Sigmoid colon (tissue), 7 donors: Measurements from ENCODE around the gene FAM200B. TPM values are rescaled to one million over a fixed set of nuclear protein-coding genes. Genes with fewer than 3 reads are reported as not detected.

Source experiments
- DNase-seq: peaks from one replicate; pipeline ENCODE4 v3.0.0-alpha.2; 2019
- H3K27ac ChIP-seq, 4 donors: fragments of 200-600 bp; sonication (generic); one replicate each; pipeline ENCODE4 v1.5.1; 2016 to 2019; ENCODE audit warnings: mild to moderate bottlenecking in 1 of 4
- H3K27me3 ChIP-seq, 3 donors: fragments of 200-600 bp; sonication (generic); one replicate each; pipeline ENCODE4 v1.5.1; 2019; ENCODE audit warnings: mild to moderate bottlenecking in 1 of 3
- H3K36me3 ChIP-seq, 4 donors: fragments of 200-600 bp; sonication (generic); one replicate each; pipeline ENCODE4 v1.5.1; 2016 to 2019
- H3K4me1 ChIP-seq, 4 donors: fragments of 200-600 bp; sonication (generic); one replicate each; pipeline ENCODE4 v1.5.1; 2017 to 2019
- H3K4me3 ChIP-seq, 4 donors: fragments of 200-600 bp; sonication (generic); one replicate each; pipeline ENCODE4 v1.5.1; 2017 to 2019; ENCODE audit warnings: mild to moderate bottlenecking in 2 of 4, moderate library complexity in 1 of 4
- H3K9me3 ChIP-seq, 4 donors: fragments of 200-600 bp in 3 of 4; sonication (generic) in 3 of 4; one replicate each; pipeline versions ENCODE4 v1.5.1 to v1.6.1; 2013 to 2019
- EP300 ChIP-seq, 4 donors: sonication (generic); formaldehyde crosslinking; IDR thresholded peaks; one replicate each; pipeline ENCODE4 v1.6.1; 2017; ENCODE audit warnings: antibody characterized with exemption in 4 of 4
- POLR2A ChIP-seq, 2 donors: fragments of 450-650 bp; IDR thresholded peaks; one replicate each; pipeline ENCODE4 v1.6.1; 2016; ENCODE audit warnings: antibody characterized with exemption in 2 of 2, mild to moderate bottlenecking in 2 of 2, moderate library complexity in 2 of 2
- POLR2AphosphoS5 ChIP-seq, 4 donors: sonication (generic); formaldehyde crosslinking; IDR thresholded peaks; one replicate each; pipeline ENCODE4 v1.6.1; 2017; ENCODE audit warnings: antibody characterized with exemption in 4 of 4
- WGBS, 2 donors: extraction: QIAGEN DNeasy Blood & Tissue Kit; methylation state at CpG; one replicate each; pipeline ENCODE4 v1.1.7; 2013; 5-methylcytosine and 5-hydroxymethylcytosine counted together
- intact Hi-C: fragments of 100-400 bp; cut with DNase I; formaldehyde crosslinking; loops from one replicate; pipeline ENCODE4 v1.15.1; 2023
- polyA plus RNA-seq, 3 donors: library from polyadenylated mRNA; stranded (reverse); fragments of 200-250 nt; gene quantifications; one replicate each; pipeline ENCODE4 v1.2.3, GENCODE V29; 2013
- total RNA-seq, 4 donors: library from RNA; depleted of rRNA; stranded (reverse); fragments of >200 nt; gene quantifications; one replicate each; pipeline ENCODE4 v1.1.0, GENCODE V29; 2016
- TF ChIP-seq, protein P1 (sequence below), 4 experiments: fragments of 450-650 bp in 3 of 4; fragments of 200-600 bp in 1 of 4; IDR thresholded peaks; one replicate each; pipeline ENCODE4 v1.5.1; 2016 to 2019; ENCODE audit warnings: antibody characterized with exemption in 4 of 4, mild to moderate bottlenecking in 3 of 4, moderate library complexity in 2 of 4
- donor health status: healthy with polysubstance abuse.
- donor health status: Bipolar disorder and iron deficiency.
- donor health status: healthy.

Gene FAM200B
- total and polyA plus RNA-seq, 7 donors, result 36.4 to 105 (median 87.9) TPM

DNA sequence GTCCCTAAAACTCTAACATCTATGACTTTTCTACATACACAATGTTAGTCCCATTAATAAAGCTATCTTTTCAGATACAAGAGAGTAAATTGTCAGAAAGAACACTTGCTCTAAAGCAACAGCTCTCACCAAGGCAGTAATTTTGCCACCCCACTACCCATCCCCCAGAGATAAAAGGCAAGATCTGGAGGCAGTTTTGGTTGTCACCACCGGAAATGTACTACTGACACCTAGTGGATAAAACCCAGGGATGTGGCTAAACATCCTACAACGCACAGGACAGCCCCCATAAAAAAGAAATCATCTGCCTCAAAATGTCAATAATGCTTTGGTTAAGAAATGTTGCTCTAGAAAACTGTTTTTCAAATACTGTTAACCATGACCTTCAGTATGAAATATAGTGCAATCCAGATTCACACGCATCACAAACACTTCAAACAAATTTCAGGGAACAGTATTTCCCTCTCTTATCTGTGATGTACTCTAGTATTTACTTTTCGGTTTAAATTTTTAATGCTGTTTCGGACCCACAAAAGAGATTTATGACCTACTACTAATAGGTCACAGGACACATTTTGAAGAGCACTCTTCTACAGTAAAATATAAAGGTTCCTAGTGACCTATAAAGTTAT is 31.6 kb upstream of the FAM200B start:
- no peaks in the 10 kb centered on the region for H3K27me3 ChIP-seq
- intact Hi-C loops, result loop anchor here (5.0 kb wide), 2 partner anchors 113 to 418 kb away; no protein-coding TSS in a partner anchor
- TF ChIP-seq POLR2AphosphoS5 (IDR thresholded peaks at IDR 0.05) (peak in 2 of 4 donors; percentile 28 to 49), EP300 (IDR thresholded peaks at IDR 0.05) (no peak)
- TF ChIP-seq, protein P1, sequence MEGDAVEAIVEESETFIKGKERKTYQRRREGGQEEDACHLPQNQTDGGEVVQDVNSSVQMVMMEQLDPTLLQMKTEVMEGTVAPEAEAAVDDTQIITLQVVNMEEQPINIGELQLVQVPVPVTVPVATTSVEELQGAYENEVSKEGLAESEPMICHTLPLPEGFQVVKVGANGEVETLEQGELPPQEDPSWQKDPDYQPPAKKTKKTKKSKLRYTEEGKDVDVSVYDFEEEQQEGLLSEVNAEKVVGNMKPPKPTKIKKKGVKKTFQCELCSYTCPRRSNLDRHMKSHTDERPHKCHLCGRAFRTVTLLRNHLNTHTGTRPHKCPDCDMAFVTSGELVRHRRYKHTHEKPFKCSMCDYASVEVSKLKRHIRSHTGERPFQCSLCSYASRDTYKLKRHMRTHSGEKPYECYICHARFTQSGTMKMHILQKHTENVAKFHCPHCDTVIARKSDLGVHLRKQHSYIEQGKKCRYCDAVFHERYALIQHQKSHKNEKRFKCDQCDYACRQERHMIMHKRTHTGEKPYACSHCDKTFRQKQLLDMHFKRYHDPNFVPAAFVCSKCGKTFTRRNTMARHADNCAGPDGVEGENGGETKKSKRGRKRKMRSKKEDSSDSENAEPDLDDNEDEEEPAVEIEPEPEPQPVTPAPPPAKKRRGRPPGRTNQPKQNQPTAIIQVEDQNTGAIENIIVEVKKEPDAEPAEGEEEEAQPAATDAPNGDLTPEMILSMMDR (IDR thresholded peaks at IDR 0.05), result peak; percentile 35 to 61 (median 55)
- H3K4me1 ChIP-seq, result peaks cover 0 to 88% (median 77%) of the 10 kb centered on the region in 4 donors
- DNase-seq, result no peak
- H3K36me3 ChIP-seq, result no peaks in the 10 kb centered on the region
- no peaks in the 10 kb centered on the region for H3K9me3 ChIP-seq
- 15 to 36% methylated on average over 5 of the region's 5 CpGs for WGBS, 2 donors
- H3K27ac ChIP-seq, result peak overlapping the region; percentile 52 to 99 (median 96)
- no peak overlapping the region for H3K4me3 ChIP-seq

- intact Hi-C loops, result loop anchor here (2.0 to 5.0 kb wide), 2 partner anchors 173 to 419 kb away; no protein-coding TSS in a partner anchor
- peak overlapping the region in 1 of 4 donors; percentile 4 for H3K4me3 ChIP-seq
These were observed 30.0 kb upstream of the FAM200B start for GRCh38 chr4:15651676-15652075.

DNA sequence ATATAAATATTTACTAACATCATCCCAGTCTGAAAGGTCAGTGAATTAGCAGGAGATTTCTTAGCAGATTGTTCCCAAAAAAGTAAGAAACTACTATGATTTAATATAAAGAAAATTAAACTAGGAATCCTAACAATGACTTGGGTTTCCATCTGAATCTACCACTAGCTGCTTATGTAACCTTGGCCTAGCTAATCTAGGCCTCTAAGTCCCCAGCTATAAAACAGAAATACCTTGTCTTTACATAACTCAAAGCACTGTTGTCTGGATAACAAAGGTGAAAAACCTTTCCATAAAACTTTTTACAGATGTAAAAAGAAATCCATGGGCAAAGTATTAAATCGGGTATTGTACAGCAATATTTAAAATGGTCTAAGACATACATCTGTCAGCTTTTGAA is 29.4 kb upstream of the FAM200B start:
- peak overlapping the region; percentile 94 to 99 (median 96) for H3K27ac ChIP-seq
- DNase-seq, result no peak
- no peaks in the 10 kb centered on the region for H3K36me3 ChIP-seq
- intact Hi-C loops, result loop anchor here (2.0 to 5.0 kb wide), 2 partner anchors 173 to 420 kb away; no protein-coding TSS in a partner anchor
- no peak for TF ChIP-seq POLR2AphosphoS5 (IDR thresholded peaks at IDR 0.05)
- 42 to 63% methylated on average over 1 of the region's 1 CpG for WGBS, 2 donors
- H3K27me3 ChIP-seq, result no peaks in the 10 kb centered on the region
- peak overlapping the region in 1 of 4 donors; percentile 4 for H3K4me3 ChIP-seq
- no peaks in the 10 kb centered on the region for H3K9me3 ChIP-seq
- H3K4me1 ChIP-seq, result peaks cover 0 to 74% (median 70%) of the 10 kb centered on the region in 4 donors

More at GRCh38 chr4:15651676-15652075, 30.0 kb upstream of the FAM200B start:
- Histone ChIP-seq H3K27ac (peak overlapping the region; percentile 94 to 99 (median 96)), H3K4me1 (peaks cover 0 to 75% (median 72%) of the 10 kb centered on the region in 4 donors), H3K27me3 (no peaks in the 10 kb centered on the region), H3K36me3 (no peaks in the 10 kb centered on the region), H3K9me3 (no peaks in the 10 kb centered on the region)
- 26 to 60% methylated on average over 2 of the region's 2 CpGs for WGBS, 2 donors
- no peak for DNase-seq
- TF ChIP-seq EP300 (IDR thresholded peaks at IDR 0.05) (no peak), POLR2AphosphoS5 (IDR thresholded peaks at IDR 0.05) (no peak)

DNA sequence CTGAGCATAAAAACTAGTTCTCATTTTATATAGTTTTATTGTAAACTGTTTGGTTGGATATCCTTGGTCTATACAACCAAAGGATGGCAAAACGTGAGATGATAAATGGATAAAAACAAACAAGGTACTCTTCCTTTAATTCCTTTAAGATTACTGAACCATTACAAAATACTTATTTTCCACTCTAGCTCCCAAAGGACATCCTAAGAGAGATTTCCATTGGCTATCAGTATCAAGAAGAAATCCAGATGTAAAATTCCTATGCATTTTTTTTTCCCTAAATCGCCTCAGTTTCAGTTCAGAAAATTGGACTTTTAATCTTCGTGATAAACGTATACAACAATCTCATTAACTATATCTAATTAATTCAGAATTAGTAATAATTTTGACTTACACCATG is 28.8 kb upstream of the FAM200B start:
- intact Hi-C loops, result loop anchor here (2.0 to 5.0 kb wide), 2 partner anchors 174 to 421 kb away; no protein-coding TSS in a partner anchor
- no peak for DNase-seq
- Histone ChIP-seq H3K36me3 (no peaks in the 10 kb centered on the region), H3K4me1 (peaks cover 0 to 68% (median 64%) of the 10 kb centered on the region in 4 donors), H3K27me3 (no peaks in the 10 kb centered on the region), H3K27ac (peak overlapping the region; percentile 94 to 99 (median 96)), H3K4me3 (peak overlapping the region in 3 of 4 donors; percentile 77 to 90 (median 86)), H3K9me3 (no peaks in the 10 kb centered on the region)
- TF ChIP-seq POLR2AphosphoS5 (IDR thresholded peaks at IDR 0.05) (no peak), EP300 (IDR thresholded peaks at IDR 0.05) (no peak), POLR2A (IDR thresholded peaks at IDR 0.05) (no peak)
- TF ChIP-seq, protein P1 (IDR thresholded peaks at IDR 0.05), result no peak
- WGBS, 2 donors, result 48 to 57% methylated on average over 4 of the region's 4 CpGs

- no peak for TF ChIP-seq EP300 (IDR thresholded peaks at IDR 0.05)
- no peak for TF ChIP-seq POLR2A (IDR thresholded peaks at IDR 0.05)
- TF ChIP-seq POLR2AphosphoS5 (IDR thresholded peaks at IDR 0.05), result no peak
- TF ChIP-seq, protein P1 (IDR thresholded peaks at IDR 0.05), result no peak
- H3K27ac ChIP-seq, result peak overlapping the region; percentile 94 to 99 (median 96)
- peaks cover 0 to 62% (median 58%) of the 10 kb centered on the region in 4 donors for H3K4me1 ChIP-seq
- 6 to 18% methylated on average over 4 of the region's 4 CpGs for whole genome bisulfite sequencing, 2 donors
- intact Hi-C loops, result loop anchor here (2.0 to 5.0 kb wide), 2 partner anchors 175 to 421 kb away; no protein-coding TSS in a partner anchor
- no peak for DNase-seq
- no peaks in the 10 kb centered on the region for H3K27me3 ChIP-seq
- no peaks in the 10 kb centered on the region for H3K9me3 ChIP-seq
- peak overlapping the region; percentile 74 to 90 (median 82) for H3K4me3 ChIP-seq
- H3K36me3 ChIP-seq, result no peaks in the 10 kb centered on the region
These were observed 28.2 kb upstream of the FAM200B start for GRCh38 chr4:15653420-15653819.
